PFSK-1 (cell line): ENCODE data around the gene PRKAB2.

Experiments used
- FOXP2 ChIP-seq: optimal IDR thresholded peaks from 2 replicates; pipeline ENCODE3; 2011; ENCODE audit warnings: borderline replicate concordance, control low read depth, inconsistent platforms; ENCODE audit not compliant: insufficient read depth; ENCODE audit errors: extremely low read length, extremely low read depth
- POLR2AphosphoS5 ChIP-seq: IDR thresholded peaks from 2 replicates; pipeline ENCODE4 v1.6.1; 2012; ENCODE audit warnings: low read depth, mild to moderate bottlenecking, control low read depth, low read length, moderate library complexity
- SIN3A ChIP-seq: IDR thresholded peaks from 2 replicates; pipeline ENCODE4 v1.6.1; 2012; ENCODE audit warnings: mild to moderate bottlenecking, low read length, moderate library complexity, borderline replicate concordance; ENCODE audit not compliant: insufficient read depth
- TAF1 ChIP-seq: IDR thresholded peaks from 2 replicates; pipeline ENCODE4 v1.6.1; 2012; ENCODE audit warnings: low read length, control low read depth, borderline replicate concordance; ENCODE audit not compliant: insufficient read depth
- TF ChIP-seq, protein P1 (sequence below), 2 experiments: IDR thresholded peaks; 2 replicates each; pipeline versions ENCODE4 v1.6.1 to v1.8.0; 2011 to 2012; ENCODE audit warnings: low read depth in 2 of 2, low read length in 2 of 2, control low read depth in 1 of 2, inconsistent platforms in 1 of 2, mild to moderate bottlenecking in 1 of 2, moderate library complexity in 1 of 2; ENCODE audit not compliant: insufficient read depth in 1 of 2

Gene PRKAB2

DNA sequence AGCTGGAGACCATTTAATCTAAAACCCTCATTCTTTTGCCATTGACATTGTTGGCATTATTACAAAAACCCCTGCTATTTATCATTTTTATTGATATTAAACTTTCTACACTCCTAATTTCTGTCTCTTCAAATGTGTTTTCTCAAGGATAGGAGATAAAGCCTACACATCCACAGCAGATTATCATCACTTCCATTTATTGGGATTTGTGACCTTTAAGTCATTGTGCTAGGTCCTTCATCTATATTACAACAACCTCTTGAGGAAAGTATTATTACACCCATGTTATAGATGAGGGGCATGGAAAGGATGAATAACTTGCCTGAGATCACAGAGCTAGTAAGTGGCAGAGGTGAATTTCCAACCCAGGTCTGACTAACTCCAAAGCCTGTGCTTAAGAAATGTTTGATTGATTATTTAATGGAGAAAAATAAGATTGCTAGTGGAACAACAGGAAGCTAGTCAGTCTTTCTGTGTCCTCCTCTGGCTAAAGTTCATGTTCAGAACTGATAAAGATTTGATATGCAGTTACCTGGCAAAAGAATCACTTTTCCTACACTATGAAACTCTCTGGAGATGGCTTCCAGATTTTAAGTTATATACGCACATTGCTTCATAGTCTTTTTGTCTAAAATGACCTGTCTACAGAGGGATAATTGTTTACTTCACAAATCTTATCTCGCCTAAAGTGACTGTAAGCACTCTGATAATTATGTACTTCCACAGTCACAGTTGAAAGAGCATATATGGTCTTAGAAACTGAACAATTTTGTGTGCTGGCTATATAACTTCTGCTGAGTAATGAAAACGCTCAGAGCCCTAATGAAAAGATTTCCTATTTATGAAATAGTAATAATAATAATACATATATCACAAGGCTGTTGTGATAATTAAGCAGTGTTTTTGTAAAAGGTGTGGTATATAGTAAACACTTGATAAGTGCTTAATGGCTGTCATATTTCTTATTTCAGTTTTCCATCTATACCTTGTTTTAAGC is 37.9 kb upstream of the PRKAB2 start:
- TF ChIP-seq TAF1 (no peak), SIN3A (no peak), POLR2AphosphoS5 (no peak), FOXP2 (no peak)
- TF ChIP-seq, protein P1, sequence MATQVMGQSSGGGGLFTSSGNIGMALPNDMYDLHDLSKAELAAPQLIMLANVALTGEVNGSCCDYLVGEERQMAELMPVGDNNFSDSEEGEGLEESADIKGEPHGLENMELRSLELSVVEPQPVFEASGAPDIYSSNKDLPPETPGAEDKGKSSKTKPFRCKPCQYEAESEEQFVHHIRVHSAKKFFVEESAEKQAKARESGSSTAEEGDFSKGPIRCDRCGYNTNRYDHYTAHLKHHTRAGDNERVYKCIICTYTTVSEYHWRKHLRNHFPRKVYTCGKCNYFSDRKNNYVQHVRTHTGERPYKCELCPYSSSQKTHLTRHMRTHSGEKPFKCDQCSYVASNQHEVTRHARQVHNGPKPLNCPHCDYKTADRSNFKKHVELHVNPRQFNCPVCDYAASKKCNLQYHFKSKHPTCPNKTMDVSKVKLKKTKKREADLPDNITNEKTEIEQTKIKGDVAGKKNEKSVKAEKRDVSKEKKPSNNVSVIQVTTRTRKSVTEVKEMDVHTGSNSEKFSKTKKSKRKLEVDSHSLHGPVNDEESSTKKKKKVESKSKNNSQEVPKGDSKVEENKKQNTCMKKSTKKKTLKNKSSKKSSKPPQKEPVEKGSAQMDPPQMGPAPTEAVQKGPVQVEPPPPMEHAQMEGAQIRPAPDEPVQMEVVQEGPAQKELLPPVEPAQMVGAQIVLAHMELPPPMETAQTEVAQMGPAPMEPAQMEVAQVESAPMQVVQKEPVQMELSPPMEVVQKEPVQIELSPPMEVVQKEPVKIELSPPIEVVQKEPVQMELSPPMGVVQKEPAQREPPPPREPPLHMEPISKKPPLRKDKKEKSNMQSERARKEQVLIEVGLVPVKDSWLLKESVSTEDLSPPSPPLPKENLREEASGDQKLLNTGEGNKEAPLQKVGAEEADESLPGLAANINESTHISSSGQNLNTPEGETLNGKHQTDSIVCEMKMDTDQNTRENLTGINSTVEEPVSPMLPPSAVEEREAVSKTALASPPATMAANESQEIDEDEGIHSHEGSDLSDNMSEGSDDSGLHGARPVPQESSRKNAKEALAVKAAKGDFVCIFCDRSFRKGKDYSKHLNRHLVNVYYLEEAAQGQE (IDR thresholded peaks at IDR 0.05; ENCODE audit: insufficient read depth in 1 of 2, low read depth in 2 of 2, low read length in 2 of 2): no peak

DNA sequence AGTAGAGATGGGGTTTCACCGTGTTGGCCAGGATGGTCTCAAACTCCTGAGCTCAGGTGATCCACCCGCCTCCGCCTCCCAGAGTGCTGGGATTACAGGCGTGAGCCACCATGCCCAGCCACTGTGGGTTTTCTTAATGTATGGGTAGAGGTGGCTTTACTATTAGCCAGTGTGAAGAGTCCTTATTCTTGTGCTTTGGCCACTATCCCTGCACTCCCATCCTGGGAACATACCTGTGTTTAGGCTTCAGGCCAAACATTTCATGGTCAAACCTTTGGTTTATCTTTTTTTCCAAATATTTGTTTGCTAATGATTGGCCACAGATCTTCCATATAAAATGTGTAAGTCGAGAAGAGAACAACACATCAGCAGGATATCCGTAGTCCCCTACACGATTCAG is 36.3 kb upstream of the PRKAB2 start:
- TF ChIP-seq POLR2AphosphoS5: no peak
- TF ChIP-seq, protein P1 (IDR thresholded peaks at IDR 0.05; ENCODE audit: insufficient read depth in 1 of 2, low read depth in 2 of 2, low read length in 2 of 2): no peak
- no peak for TF ChIP-seq TAF1
- TF ChIP-seq SIN3A: no peak
- no peak for TF ChIP-seq FOXP2

DNA sequence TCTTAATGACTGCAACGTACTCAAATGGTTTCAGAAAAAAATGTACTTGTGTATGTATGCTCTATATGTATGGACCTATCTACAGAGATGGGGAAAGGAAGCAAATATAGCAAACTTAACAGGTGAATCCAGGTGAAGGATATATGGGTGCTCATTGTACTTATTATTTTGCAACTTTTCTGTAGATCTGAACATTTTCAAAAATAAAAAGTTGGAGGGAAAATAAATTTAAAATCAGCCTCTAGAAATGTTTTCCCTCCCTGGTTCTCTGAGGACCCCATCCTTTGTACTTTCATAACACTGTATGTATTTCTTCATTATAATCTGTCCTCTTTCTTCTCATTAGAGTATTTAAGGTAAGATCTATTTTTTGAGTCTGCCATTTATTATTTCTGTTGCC is 34.9 kb upstream of the PRKAB2 start:
- TF ChIP-seq, protein P1 (IDR thresholded peaks at IDR 0.05; ENCODE audit: insufficient read depth in 1 of 2, low read depth in 2 of 2, low read length in 2 of 2): no peak
- TF ChIP-seq TAF1: no peak
- TF ChIP-seq FOXP2: no peak
- no peak for TF ChIP-seq POLR2AphosphoS5

DNA sequence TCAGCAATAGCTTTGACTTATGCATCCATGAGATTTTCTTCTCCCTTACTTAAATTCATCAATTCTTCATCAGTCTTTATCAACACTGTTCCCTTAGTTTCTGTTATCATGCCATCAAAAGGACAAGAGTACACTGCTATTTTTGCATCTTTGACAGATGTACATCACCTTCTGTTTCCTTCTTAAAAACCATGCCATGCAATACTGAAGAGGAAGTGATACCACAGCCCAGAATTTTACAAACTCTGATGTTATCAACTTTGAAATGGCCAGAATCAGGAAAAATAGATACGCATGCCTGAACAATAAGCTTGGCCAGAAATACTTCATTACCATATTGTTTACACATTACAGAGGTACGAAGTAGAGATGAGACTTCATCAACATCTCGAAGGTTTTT is 31.8 kb upstream of the PRKAB2 start:
- no peak for TF ChIP-seq POLR2AphosphoS5
- no peak for TF ChIP-seq FOXP2
- TF ChIP-seq, protein P1 (IDR thresholded peaks at IDR 0.05; ENCODE audit: insufficient read depth in 1 of 2, low read depth in 2 of 2, low read length in 2 of 2): no peak
- no peak for TF ChIP-seq TAF1
- no peak for TF ChIP-seq SIN3A
